Loucy (cell line): ENCODE data around the gene PAXIP1.

Source experiments
- H2AFZ ChIP-seq: fragments of 200-600 bp; sonication (generic); 2 replicates; pipeline ENCODE4 v1.6.0; 2016; ENCODE audit warnings: antibody characterized with exemption, mild to moderate bottlenecking, low read length, moderate library complexity
- H3F3A ChIP-seq: fragments of 200-600 bp; 2 replicates; pipeline ENCODE4 v1.6.0; 2016; ENCODE audit warnings: antibody characterized with exemption, low read depth, mild to moderate bottlenecking
- H3K27me3 ChIP-seq: fragments of 200-600 bp; sonication (generic); 2 replicates; pipeline ENCODE4 v1.6.1; 2014; ENCODE audit warnings: low read length, mild to moderate bottlenecking; ENCODE audit not compliant: insufficient read depth, poor library complexity, severe bottlenecking
- H3K36me3 ChIP-seq: fragments of 200-600 bp; sonication (generic); 2 replicates; pipeline ENCODE4 v1.6.1; 2016; ENCODE audit warnings: low read length; ENCODE audit not compliant: insufficient read depth
- H3K4me1 ChIP-seq: fragments of 200-600 bp; sonication (generic); 2 replicates; pipeline ENCODE4 v1.5.1; 2014; ENCODE audit warnings: low read length, mild to moderate bottlenecking; ENCODE audit not compliant: insufficient read depth, poor library complexity, severe bottlenecking
- H3K4me2 ChIP-seq: fragments of 200-600 bp; sonication (generic); 2 replicates; pipeline ENCODE4 v1.6.0; 2014; ENCODE audit warnings: antibody characterized with exemption, low read length, low read depth, mild to moderate bottlenecking; ENCODE audit not compliant: poor library complexity, severe bottlenecking
- H3K4me3 ChIP-seq: fragments of 200-600 bp; sonication (generic); 2 replicates; pipeline ENCODE4 v1.5.1; 2014; ENCODE audit warnings: low read length, mild to moderate bottlenecking, mixed read lengths; ENCODE audit not compliant: poor library complexity, severe bottlenecking
- H3K79me2 ChIP-seq: fragments of 200-600 bp; sonication (generic); 2 replicates; pipeline ENCODE4 v1.6.1; 2014; ENCODE audit warnings: low read length; ENCODE audit not compliant: insufficient read depth
- H3K9ac ChIP-seq: fragments of 200-600 bp; sonication (generic); 2 replicates; pipeline ENCODE4 v1.6.0; 2014; ENCODE audit warnings: mild to moderate bottlenecking, low read depth, low read length, moderate library complexity; ENCODE audit not compliant: poor library complexity, severe bottlenecking
- H3K9me2 ChIP-seq: fragments of 200-600 bp; sonication (generic); replicated peaks from 2 replicates; pipeline ENCODE4 v1.6.1; 2016; ENCODE audit warnings: low read depth, low read length, mixed read lengths
- H3K9me3 ChIP-seq: fragments of 200-600 bp; sonication (generic); 2 replicates; pipeline ENCODE4 v1.6.1; 2014; ENCODE audit warnings: mild to moderate bottlenecking, antibody characterized with exemption, low read length, low read depth; ENCODE audit not compliant: insufficient read depth
- H4K20me1 ChIP-seq: fragments of 200-600 bp; sonication (generic); 2 replicates; pipeline ENCODE4 v1.6.0; 2014; ENCODE audit warnings: antibody characterized with exemption, low read length, mild to moderate bottlenecking; ENCODE audit not compliant: insufficient read depth, poor library complexity, severe bottlenecking
- CTCF ChIP-seq: fragments of 200-600 bp; sonication (generic); conservative IDR thresholded peaks from 2 replicates; pipeline ENCODE4 v1.5.1; 2014; ENCODE audit warnings: mild to moderate bottlenecking, antibody characterized with exemption, low read length
- EZH2phosphoT487 ChIP-seq: fragments of 200-600 bp; IDR thresholded peaks from 2 replicates; pipeline ENCODE4 v1.6.1; 2018; ENCODE audit warnings: antibody characterized with exemption, mild to moderate bottlenecking, moderate library complexity, borderline replicate concordance

The PAXIP1 gene

DNA sequence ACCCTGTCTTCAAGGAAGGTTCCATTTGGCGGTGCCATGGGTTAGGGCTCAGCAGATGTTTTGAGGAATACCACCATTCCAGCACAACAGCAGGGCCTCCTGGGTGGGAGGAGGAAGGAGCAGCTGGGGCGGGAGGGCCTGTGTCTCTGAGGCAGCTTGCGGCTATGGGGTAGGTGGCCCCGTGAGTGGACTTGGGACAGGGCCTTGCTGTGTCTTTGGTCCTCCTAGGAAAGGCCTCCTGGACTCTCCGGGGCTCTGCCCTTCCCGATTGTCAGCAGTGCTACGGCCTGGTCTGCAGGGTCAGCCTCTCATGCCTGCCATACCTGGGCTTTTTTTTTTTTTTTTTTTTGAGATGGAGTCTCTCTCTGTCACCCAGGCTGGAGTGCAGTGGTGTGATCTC is 96.7 kb downstream of the PAXIP1 start:
- Histone ChIP-seq H3K9ac (no peak overlapping the region), H3K9me2 (no peaks in the 10 kb centered on the region), H3K36me3 (no peaks in the 10 kb centered on the region), H3K4me1 (peaks cover 12% of the 10 kb centered on the region), H4K20me1 (no peaks in the 10 kb centered on the region), H3K4me3 (no peak overlapping the region), H3K9me3 (no peaks in the 10 kb centered on the region), H3K27me3 (no peaks in the 10 kb centered on the region), H3F3A (0 out of 2 replicates have a peak, but pooled peaks cover 6% of the 10 kb centered on the region), H2AFZ (no peak overlapping the region), H3K79me2 (no peaks in the 10 kb centered on the region), H3K4me2 (no peak overlapping the region)
- TF ChIP-seq EZH2phosphoT487 (no peak), CTCF (no peak)

- H3K4me1 ChIP-seq = peaks cover 12% of the 10 kb centered on the region
- no peaks in the 10 kb centered on the region for H4K20me1 ChIP-seq
- no peak overlapping the region for H3K9ac ChIP-seq
- TF ChIP-seq CTCF (no peak), EZH2phosphoT487 (no peak)
- H3F3A ChIP-seq = 0 out of 2 replicates have a peak, but pooled peaks cover 6% of the 10 kb centered on the region
- H3K27me3 ChIP-seq = no peaks in the 10 kb centered on the region
- H3K4me2 ChIP-seq = no peak overlapping the region
- no peak overlapping the region for H2AFZ ChIP-seq
- no peaks in the 10 kb centered on the region for H3K36me3 ChIP-seq
- H3K79me2 ChIP-seq = no peaks in the 10 kb centered on the region
- H3K4me3 ChIP-seq = no peak overlapping the region
- no peaks in the 10 kb centered on the region for H3K9me3 ChIP-seq
- H3K9me2 ChIP-seq = no peaks in the 10 kb centered on the region
Observed at GRCh38 chr7:154905615-154906014, 97.3 kb downstream of the PAXIP1 start.

DNA sequence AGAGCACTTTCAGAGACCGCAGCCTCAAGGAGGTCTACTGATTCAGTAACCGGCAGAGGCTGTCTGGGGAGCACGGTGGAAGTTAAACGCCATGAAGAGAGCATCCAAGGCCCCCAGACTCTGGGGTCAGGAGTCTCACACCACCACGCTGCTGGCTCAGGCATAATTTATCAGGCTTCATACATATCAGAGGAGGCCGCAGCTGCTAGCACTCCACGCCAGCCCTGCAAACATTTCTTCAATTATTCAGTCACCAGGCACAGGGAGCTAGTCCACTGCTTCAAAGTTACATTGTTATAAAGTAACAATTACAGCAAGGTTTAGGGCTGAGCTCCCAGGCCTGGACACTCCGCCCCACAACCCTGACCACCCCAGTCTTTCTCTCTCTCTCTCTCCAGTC is 97.8 kb downstream of the PAXIP1 start:
- no peak for TF ChIP-seq EZH2phosphoT487
- no peak for TF ChIP-seq CTCF
- no peaks in the 10 kb centered on the region for H3K36me3 ChIP-seq
- no peak overlapping the region for H3K4me2 ChIP-seq
- H4K20me1 ChIP-seq = no peaks in the 10 kb centered on the region
- H3F3A ChIP-seq = 0 out of 2 replicates have a peak, but pooled peaks cover 6% of the 10 kb centered on the region
- no peak overlapping the region for H2AFZ ChIP-seq
- no peaks in the 10 kb centered on the region for H3K9me3 ChIP-seq
- no peak overlapping the region for H3K9ac ChIP-seq
- H3K4me3 ChIP-seq = no peak overlapping the region
- H3K4me1 ChIP-seq = peaks cover 14% of the 10 kb centered on the region
- H3K79me2 ChIP-seq = no peaks in the 10 kb centered on the region
- H3K9me2 ChIP-seq = no peaks in the 10 kb centered on the region
- no peaks in the 10 kb centered on the region for H3K27me3 ChIP-seq
